HepG2 (cell line): ENCODE measurements around the gene ABCC3. TPM values are rescaled to one million over a fixed set of nuclear protein-coding genes. Genes with fewer than 3 reads are reported as not detected.

Source experiments
- DPF2 ChIP-seq: sonication (generic); formaldehyde crosslinking; IDR thresholded peaks from 2 replicates; pipeline ENCODE4 v1.4.0; 2020; ENCODE audit warnings: mild to moderate bottlenecking, low read depth, missing genetic modification reagents, borderline replicate concordance
- MIER2 ChIP-seq: IDR thresholded peaks from 2 replicates; pipeline ENCODE4 v1.6.1; 2016; ENCODE audit warnings: missing biosample characterization, missing genetic modification reagents
- POLR2G ChIP-seq: fragments of 200-400 bp; formaldehyde crosslinking; IDR thresholded peaks from 2 replicates; pipeline ENCODE4 v1.6.1; 2018; ENCODE audit warnings: mild to moderate bottlenecking, low read depth, low read length, moderate library complexity
- RORA ChIP-seq: sonication (generic); formaldehyde crosslinking; IDR thresholded peaks from 2 replicates; pipeline ENCODE4 v1.5.0; 2020; ENCODE audit warnings: mild to moderate bottlenecking, missing genetic modification reagents, moderate library complexity
- SMAD3 ChIP-seq: sonication (generic); formaldehyde crosslinking; IDR thresholded peaks from 2 replicates; pipeline ENCODE4 v1.4.0; 2020; ENCODE audit warnings: missing genetic modification reagents
- SPEN ChIP-seq: sonication (generic); formaldehyde crosslinking; IDR thresholded peaks from 2 replicates; pipeline ENCODE4 v1.5.1; 2020; ENCODE audit warnings: low read depth, mild to moderate bottlenecking, missing genetic modification reagents
- ZFP1 ChIP-seq: IDR thresholded peaks from 2 replicates; pipeline ENCODE4 v1.6.1; 2016
- ZFP36L1 ChIP-seq: sonication (generic); formaldehyde crosslinking; IDR thresholded peaks from 2 replicates; pipeline ENCODE4 v1.8.0; 2022; ENCODE audit warnings: mild to moderate bottlenecking, missing genetic modification reagents, moderate library complexity
- ZMYM3 ChIP-seq: sonication (generic); formaldehyde crosslinking; IDR thresholded peaks from 2 replicates; pipeline ENCODE4 v1.5.1; 2020; ENCODE audit warnings: mild to moderate bottlenecking, missing genetic modification reagents
- ZNF605 ChIP-seq: sonication (generic); formaldehyde crosslinking; IDR thresholded peaks from 2 replicates; pipeline ENCODE4 v1.8.0; 2022; ENCODE audit warnings: mild to moderate bottlenecking, missing genetic modification reagents
- ZNF850 ChIP-seq: sonication (generic); formaldehyde crosslinking; conservative IDR thresholded peaks from 2 replicates; pipeline ENCODE4 v1.9.0; 2021; ENCODE audit warnings: mild to moderate bottlenecking, missing genetic modification reagents
- polyA plus RNA-seq, 8 experiments: library from polyadenylated mRNA; depleted of rRNA in 3 of 8; stranded (reverse) in 7 of 8; unstranded in 1 of 8; fragments of >200 nt; fragmentation: Illumina TruSeq in 4 of 8; extraction: Trizol in 4 of 8; gene quantifications; 2 replicates each; pipeline versions ENCODE4 v1.2.1 to v1.2.3, GENCODE V29; 2011 to 2016; ENCODE audit warnings: low read depth in 4 of 8, missing spikeins in 1 of 8, mixed read lengths in 1 of 8; ENCODE audit not compliant: insufficient read depth in 1 of 8
- total RNA-seq, 5 experiments: library from RNA; depleted of rRNA; stranded (reverse); fragments of >200 nt; fragmentation: Illumina TruSeq; extraction: Trizol; gene quantifications; 2 replicates each; pipeline ENCODE4 v1.2.3, GENCODE V29; 2016; ENCODE audit warnings: low read depth in 1 of 5
- TF ChIP-seq, protein P1 (sequence below): IDR thresholded peaks from 2 replicates; pipeline ENCODE4 v1.6.1; 2012; ENCODE audit warnings: inconsistent platforms
- TF ChIP-seq, protein P2 (sequence below): sonication (generic); formaldehyde crosslinking; IDR thresholded peaks from 2 replicates; pipeline ENCODE4 v1.4.0; 2020; ENCODE audit warnings: missing genetic modification reagents
- TF ChIP-seq, protein P3 (sequence below): sonication (generic); formaldehyde crosslinking; IDR thresholded peaks from 2 replicates; pipeline ENCODE4 v1.8.0; 2022; ENCODE audit warnings: mild to moderate bottlenecking, missing genetic modification reagents, moderate library complexity
- TF ChIP-seq, protein P4 (sequence below): sonication (generic); formaldehyde crosslinking; IDR thresholded peaks from 2 replicates; pipeline ENCODE4 v1.5.0; 2020; ENCODE audit warnings: mild to moderate bottlenecking, missing genetic modification reagents
- TF ChIP-seq, protein P5 (sequence below): sonication (generic); formaldehyde crosslinking; IDR thresholded peaks from 2 replicates; pipeline ENCODE4; 2020; ENCODE audit warnings: missing genetic modification reagents, mild to moderate bottlenecking, borderline replicate concordance
- TF ChIP-seq, protein P6 (sequence below): sonication (generic); formaldehyde crosslinking; IDR thresholded peaks from 2 replicates; pipeline ENCODE4 v1.5.1; 2020; ENCODE audit warnings: mild to moderate bottlenecking, moderate library complexity, missing genetic modification reagents

Gene ABCC3
- total and polyA plus RNA-seq, 2 of the 13 experiments (the other 11 are each of a cell fraction or from before 2014, with no cell fraction given): 25.2 to 50.7 TPM

DNA sequence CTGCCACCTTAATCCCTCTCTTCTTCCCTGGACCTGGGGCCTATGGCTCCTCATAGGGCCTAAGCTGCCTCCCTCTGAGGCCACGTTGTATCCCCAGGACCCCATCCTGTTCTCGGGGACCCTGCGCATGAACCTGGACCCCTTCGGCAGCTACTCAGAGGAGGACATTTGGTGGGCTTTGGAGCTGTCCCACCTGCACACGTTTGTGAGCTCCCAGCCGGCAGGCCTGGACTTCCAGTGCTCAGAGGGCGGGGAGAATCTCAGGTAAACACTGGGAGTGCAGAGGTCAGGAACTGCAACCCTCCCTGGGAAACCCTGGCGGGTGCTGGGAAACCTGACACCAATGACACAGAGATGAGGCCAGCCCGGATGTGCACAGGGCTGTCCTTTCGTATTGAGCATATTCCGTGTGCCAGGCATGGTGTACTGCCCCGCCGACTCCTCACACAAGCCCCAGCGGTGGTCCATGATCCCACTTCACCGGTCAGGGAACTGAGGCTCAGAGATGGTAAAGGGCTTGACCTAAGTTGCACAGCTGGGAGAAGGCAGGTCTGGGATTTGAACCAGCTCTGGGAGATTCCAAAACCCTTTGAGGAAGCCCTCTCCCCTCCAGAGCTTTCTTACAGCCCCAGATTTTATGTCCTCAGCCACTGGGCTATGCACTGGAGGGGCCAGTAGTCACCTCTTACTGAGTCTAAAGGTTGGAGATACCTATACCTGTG, 50.1 kb downstream of the ABCC3 start (continued):
- TF ChIP-seq, protein P1, sequence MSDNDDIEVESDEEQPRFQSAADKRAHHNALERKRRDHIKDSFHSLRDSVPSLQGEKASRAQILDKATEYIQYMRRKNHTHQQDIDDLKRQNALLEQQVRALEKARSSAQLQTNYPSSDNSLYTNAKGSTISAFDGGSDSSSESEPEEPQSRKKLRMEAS: peak; percentile 84
- peak; percentile 97 for TF ChIP-seq DPF2
- TF ChIP-seq POLR2G: peak; percentile 99
- TF ChIP-seq ZFP1 (CRISPR knock-in tag): peak; percentile 92
- TF ChIP-seq, protein P2, sequence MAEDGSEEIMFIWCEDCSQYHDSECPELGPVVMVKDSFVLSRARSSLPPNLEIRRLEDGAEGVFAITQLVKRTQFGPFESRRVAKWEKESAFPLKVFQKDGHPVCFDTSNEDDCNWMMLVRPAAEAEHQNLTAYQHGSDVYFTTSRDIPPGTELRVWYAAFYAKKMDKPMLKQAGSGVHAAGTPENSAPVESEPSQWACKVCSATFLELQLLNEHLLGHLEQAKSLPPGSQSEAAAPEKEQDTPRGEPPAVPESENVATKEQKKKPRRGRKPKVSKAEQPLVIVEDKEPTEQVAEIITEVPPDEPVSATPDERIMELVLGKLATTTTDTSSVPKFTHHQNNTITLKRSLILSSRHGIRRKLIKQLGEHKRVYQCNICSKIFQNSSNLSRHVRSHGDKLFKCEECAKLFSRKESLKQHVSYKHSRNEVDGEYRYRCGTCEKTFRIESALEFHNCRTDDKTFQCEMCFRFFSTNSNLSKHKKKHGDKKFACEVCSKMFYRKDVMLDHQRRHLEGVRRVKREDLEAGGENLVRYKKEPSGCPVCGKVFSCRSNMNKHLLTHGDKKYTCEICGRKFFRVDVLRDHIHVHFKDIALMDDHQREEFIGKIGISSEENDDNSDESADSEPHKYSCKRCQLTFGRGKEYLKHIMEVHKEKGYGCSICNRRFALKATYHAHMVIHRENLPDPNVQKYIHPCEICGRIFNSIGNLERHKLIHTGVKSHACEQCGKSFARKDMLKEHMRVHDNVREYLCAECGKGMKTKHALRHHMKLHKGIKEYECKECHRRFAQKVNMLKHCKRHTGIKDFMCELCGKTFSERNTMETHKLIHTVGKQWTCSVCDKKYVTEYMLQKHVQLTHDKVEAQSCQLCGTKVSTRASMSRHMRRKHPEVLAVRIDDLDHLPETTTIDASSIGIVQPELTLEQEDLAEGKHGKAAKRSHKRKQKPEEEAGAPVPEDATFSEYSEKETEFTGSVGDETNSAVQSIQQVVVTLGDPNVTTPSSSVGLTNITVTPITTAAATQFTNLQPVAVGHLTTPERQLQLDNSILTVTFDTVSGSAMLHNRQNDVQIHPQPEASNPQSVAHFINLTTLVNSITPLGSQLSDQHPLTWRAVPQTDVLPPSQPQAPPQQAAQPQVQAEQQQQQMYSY (CRISPR knock-in tag): peak; percentile 84
- TF ChIP-seq SMAD3 (CRISPR knock-in tag): peak; percentile 98; the same call in 1 of the 2 replicates
- peak; percentile 99 for TF ChIP-seq SPEN (CRISPR knock-in tag)
- TF ChIP-seq ZMYM3 (CRISPR knock-in tag): peak; percentile 100
- TF ChIP-seq MIER2: peak; percentile 85
- TF ChIP-seq, protein P3, sequence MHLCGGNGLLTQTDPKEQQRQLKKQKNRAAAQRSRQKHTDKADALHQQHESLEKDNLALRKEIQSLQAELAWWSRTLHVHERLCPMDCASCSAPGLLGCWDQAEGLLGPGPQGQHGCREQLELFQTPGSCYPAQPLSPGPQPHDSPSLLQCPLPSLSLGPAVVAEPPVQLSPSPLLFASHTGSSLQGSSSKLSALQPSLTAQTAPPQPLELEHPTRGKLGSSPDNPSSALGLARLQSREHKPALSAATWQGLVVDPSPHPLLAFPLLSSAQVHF (CRISPR knock-in tag): peak; percentile 39; the same call in 1 of the 2 replicates
- no peak for TF ChIP-seq ZNF850 (CRISPR knock-in tag)
- TF ChIP-seq ZNF605 (CRISPR knock-in tag): peak; percentile 94; the same call in 1 of the 2 replicates
- TF ChIP-seq, protein P4, sequence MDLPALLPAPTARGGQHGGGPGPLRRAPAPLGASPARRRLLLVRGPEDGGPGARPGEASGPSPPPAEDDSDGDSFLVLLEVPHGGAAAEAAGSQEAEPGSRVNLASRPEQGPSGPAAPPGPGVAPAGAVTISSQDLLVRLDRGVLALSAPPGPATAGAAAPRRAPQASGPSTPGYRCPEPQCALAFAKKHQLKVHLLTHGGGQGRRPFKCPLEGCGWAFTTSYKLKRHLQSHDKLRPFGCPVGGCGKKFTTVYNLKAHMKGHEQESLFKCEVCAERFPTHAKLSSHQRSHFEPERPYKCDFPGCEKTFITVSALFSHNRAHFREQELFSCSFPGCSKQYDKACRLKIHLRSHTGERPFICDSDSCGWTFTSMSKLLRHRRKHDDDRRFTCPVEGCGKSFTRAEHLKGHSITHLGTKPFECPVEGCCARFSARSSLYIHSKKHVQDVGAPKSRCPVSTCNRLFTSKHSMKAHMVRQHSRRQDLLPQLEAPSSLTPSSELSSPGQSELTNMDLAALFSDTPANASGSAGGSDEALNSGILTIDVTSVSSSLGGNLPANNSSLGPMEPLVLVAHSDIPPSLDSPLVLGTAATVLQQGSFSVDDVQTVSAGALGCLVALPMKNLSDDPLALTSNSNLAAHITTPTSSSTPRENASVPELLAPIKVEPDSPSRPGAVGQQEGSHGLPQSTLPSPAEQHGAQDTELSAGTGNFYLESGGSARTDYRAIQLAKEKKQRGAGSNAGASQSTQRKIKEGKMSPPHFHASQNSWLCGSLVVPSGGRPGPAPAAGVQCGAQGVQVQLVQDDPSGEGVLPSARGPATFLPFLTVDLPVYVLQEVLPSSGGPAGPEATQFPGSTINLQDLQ (CRISPR knock-in tag): peak; percentile 92
- peak; percentile 89; the same call in 1 of the 2 replicates for TF ChIP-seq ZFP36L1 (CRISPR knock-in tag)
- TF ChIP-seq, protein P5, sequence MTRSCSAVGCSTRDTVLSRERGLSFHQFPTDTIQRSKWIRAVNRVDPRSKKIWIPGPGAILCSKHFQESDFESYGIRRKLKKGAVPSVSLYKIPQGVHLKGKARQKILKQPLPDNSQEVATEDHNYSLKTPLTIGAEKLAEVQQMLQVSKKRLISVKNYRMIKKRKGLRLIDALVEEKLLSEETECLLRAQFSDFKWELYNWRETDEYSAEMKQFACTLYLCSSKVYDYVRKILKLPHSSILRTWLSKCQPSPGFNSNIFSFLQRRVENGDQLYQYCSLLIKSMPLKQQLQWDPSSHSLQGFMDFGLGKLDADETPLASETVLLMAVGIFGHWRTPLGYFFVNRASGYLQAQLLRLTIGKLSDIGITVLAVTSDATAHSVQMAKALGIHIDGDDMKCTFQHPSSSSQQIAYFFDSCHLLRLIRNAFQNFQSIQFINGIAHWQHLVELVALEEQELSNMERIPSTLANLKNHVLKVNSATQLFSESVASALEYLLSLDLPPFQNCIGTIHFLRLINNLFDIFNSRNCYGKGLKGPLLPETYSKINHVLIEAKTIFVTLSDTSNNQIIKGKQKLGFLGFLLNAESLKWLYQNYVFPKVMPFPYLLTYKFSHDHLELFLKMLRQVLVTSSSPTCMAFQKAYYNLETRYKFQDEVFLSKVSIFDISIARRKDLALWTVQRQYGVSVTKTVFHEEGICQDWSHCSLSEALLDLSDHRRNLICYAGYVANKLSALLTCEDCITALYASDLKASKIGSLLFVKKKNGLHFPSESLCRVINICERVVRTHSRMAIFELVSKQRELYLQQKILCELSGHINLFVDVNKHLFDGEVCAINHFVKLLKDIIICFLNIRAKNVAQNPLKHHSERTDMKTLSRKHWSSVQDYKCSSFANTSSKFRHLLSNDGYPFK (CRISPR knock-in tag): peak; percentile 83
- no peak for TF ChIP-seq RORA (CRISPR knock-in tag)
- TF ChIP-seq, protein P6, sequence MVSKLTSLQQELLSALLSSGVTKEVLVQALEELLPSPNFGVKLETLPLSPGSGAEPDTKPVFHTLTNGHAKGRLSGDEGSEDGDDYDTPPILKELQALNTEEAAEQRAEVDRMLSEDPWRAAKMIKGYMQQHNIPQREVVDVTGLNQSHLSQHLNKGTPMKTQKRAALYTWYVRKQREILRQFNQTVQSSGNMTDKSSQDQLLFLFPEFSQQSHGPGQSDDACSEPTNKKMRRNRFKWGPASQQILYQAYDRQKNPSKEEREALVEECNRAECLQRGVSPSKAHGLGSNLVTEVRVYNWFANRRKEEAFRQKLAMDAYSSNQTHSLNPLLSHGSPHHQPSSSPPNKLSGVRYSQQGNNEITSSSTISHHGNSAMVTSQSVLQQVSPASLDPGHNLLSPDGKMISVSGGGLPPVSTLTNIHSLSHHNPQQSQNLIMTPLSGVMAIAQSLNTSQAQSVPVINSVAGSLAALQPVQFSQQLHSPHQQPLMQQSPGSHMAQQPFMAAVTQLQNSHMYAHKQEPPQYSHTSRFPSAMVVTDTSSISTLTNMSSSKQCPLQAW (CRISPR knock-in tag): peak; percentile 99
